ENCODE results near the gene RPS16. TPM values are rescaled to one million over a fixed set of nuclear protein-coding genes. Genes with fewer than 3 reads are reported as not detected.

Gene RPS16
- total RNA-seq, 4 donors from 2014 or later: 509 to 2,477 (median 1,257) TPM

DNA sequence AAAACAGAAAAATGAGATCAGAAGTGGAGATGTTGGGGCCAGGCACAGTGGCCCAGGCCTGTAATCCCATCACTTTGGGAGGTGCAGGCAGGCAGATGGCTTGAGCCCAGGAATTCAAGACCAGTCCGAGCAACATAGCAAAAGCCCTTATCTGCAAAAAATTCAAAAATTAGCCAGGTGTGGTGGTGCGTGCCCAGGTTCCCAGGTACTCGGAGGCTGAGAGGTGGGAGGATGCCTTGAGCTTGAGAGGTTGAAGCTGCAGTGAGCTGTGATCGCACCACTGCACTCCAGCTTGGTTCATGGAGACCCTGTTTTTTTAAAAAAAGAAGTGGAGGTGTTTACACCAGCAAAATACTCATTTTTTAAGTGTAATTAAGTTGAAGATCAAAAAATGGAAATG, 35.7 kb downstream of the RPS16 start:
- WGBS, 2 donors: 84 to 90% methylated on average over 4 of the region's 4 CpGs
- H3K36me3 ChIP-seq: peaks cover 0 to 24% (median 4%) of the 10 kb centered on the region in 3 donors
- H3K27ac ChIP-seq: peak overlapping the region; percentile 96 to 99 (median 98)
- peaks cover 52 to 81% (median 60%) of the 10 kb centered on the region in 3 donors for H3K4me1 ChIP-seq
- H3K27me3 ChIP-seq: no peaks in the 10 kb centered on the region
- TF ChIP-seq, protein P1, sequence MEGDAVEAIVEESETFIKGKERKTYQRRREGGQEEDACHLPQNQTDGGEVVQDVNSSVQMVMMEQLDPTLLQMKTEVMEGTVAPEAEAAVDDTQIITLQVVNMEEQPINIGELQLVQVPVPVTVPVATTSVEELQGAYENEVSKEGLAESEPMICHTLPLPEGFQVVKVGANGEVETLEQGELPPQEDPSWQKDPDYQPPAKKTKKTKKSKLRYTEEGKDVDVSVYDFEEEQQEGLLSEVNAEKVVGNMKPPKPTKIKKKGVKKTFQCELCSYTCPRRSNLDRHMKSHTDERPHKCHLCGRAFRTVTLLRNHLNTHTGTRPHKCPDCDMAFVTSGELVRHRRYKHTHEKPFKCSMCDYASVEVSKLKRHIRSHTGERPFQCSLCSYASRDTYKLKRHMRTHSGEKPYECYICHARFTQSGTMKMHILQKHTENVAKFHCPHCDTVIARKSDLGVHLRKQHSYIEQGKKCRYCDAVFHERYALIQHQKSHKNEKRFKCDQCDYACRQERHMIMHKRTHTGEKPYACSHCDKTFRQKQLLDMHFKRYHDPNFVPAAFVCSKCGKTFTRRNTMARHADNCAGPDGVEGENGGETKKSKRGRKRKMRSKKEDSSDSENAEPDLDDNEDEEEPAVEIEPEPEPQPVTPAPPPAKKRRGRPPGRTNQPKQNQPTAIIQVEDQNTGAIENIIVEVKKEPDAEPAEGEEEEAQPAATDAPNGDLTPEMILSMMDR (IDR thresholded peaks at IDR 0.05): no peak
- no peak for TF ChIP-seq POLR2A (IDR thresholded peaks at IDR 0.05)
- intact Hi-C loops (cut with DNase I): no loop called here
- H3K4me3 ChIP-seq: no peak overlapping the region
- H3K9me3 ChIP-seq: no peaks in the 10 kb centered on the region
- no peak for DNase-seq

DNA sequence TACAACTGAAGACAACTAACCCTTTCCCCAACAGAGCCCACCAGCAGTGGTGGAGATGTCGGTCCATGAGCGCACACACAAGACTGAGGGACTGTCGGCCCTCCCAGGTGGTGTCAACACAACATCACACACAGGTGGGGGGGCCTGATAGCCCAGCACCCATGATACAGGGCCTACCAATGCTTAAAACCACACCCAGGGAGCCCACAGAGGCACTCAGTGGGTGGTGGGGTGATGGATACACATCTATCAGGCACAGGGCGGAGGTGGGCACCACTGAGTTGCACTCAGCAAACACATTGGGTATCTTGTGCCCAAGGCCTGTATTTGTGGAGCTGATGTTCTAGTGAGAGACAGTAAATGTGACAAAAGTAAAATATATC, 36.1 kb downstream of the RPS16 start:
- no peak for TF ChIP-seq POLR2A (IDR thresholded peaks at IDR 0.05)
- TF ChIP-seq, protein P1 (IDR thresholded peaks at IDR 0.05): no peak
- no peaks in the 10 kb centered on the region for H3K27me3 ChIP-seq
- intact Hi-C loops (cut with DNase I): no loop called here
- 88 to 100% methylated on average over 2 to 4 of the region's 4 CpGs for WGBS, 2 donors
- peak overlapping the region; percentile 96 to 99 (median 98) for H3K27ac ChIP-seq
- peaks cover 0 to 28% (median 8%) of the 10 kb centered on the region in 3 donors for H3K36me3 ChIP-seq
- no peak for DNase-seq
- peaks cover 48 to 77% (median 56%) of the 10 kb centered on the region in 3 donors for H3K4me1 ChIP-seq
- no peak overlapping the region for H3K4me3 ChIP-seq
- H3K9me3 ChIP-seq: no peaks in the 10 kb centered on the region

DNA sequence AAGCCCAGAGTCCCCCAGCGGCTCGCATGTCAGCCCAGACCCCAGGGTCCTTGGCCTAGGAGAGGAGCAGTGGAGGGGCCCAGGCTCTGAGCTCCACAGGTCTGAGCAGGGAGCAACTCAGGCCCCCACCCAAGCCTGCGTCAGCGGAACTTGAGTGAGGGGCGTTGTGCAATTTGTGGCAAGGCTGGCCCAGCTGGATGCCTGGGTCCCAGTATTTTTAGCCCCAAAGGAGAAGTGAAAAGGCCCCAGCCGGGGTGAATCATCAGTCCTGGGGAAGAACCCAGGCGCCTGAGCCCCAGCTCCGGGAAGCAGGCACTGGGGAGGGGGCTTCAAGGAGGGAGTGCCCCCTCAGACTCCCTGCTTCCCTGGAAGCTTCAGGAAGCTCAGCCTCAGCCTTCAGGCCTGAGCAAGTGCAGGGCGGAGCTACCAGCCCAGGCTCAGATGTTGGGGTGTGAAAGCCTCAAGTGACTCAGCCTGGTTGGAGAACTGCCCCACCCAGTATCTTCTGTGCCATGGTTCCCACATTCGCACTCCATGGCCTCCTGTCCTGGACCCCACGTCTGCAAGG, 37.4 kb downstream of the RPS16 start:
- Histone ChIP-seq H3K36me3 (peaks cover 0 to 40% (median 13%) of the 10 kb centered on the region in 3 donors), H3K27ac (peak overlapping the region; percentile 96 to 99 (median 98)), H3K9me3 (no peaks in the 10 kb centered on the region), H3K4me3 (peak overlapping the region in 3 of 4 donors; percentile 11 to 44 (median 26)), H3K27me3 (no peaks in the 10 kb centered on the region), H3K4me1 (peaks cover 43 to 72% (median 48%) of the 10 kb centered on the region in 3 donors)
- no peak for DNase-seq
- TF ChIP-seq, protein P1 (IDR thresholded peaks at IDR 0.05): no peak
- TF ChIP-seq POLR2A (IDR thresholded peaks at IDR 0.05): peak in 1 of 4 donors; percentile 52
- WGBS, 2 donors: 7 to 30% methylated on average over 2 to 3 of the region's 11 CpGs
- intact Hi-C loops (cut with DNase I): no loop called here

DNA sequence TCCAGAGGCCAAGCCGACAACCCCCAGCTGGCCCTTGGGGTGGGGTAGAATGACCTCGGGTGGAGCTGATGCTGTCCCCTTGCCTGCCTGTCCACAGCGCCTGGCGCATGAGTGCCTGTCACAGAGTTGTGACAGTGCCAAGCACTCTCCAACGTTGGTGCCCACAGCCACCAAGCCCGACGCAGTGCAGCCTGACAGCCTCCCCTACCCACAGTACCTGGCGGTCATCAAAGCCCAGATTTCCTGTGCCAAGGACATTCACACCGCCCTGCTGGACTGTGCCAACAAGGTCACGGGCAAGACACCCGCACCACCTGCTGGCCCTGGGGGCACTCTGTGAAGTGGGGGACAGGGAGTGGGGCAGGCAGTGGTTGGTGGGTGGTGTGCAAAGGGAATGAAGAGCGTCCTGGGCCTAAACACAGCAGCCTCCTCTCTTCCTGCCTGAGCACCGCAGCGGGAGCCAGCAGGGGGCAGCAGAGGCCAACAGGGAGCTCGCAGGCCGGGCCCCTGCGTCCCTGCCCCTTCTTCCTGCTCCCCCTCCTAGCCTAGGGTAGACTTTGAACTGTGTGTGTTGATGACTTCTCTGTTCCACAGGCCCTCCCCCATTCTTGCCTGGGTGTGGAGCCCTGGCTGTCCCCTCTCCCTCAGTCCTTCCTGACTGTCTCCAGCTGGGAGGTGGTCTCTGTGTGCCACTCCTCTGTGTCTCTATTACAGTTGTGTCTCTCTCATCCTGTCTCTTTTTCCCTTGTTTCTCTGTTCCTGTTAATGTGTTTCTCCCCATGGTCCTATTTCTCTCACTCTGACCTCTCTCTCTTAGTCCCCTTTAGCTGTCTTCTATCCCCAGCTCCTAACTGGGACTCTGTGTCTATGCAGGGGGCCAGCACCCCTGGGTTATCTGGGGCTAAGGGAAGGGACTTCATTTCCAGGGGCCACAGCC, 38.1 kb downstream of the RPS16 start:
- no peaks in the 10 kb centered on the region for H3K9me3 ChIP-seq
- DNase-seq: no peak
- peaks cover 41 to 69% (median 43%) of the 10 kb centered on the region in 3 donors for H3K4me1 ChIP-seq
- peak overlapping the region; percentile 96 to 99 (median 98) for H3K27ac ChIP-seq
- H3K36me3 ChIP-seq: peaks cover 0 to 47% (median 13%) of the 10 kb centered on the region in 3 donors
- H3K4me3 ChIP-seq: peak overlapping the region in 3 of 4 donors; percentile 11 to 44 (median 26)
- intact Hi-C loops (cut with DNase I): no loop called here
- TF ChIP-seq, protein P1 (IDR thresholded peaks at IDR 0.05): peak; percentile 97 to 99 (median 98)
- TF ChIP-seq POLR2A (IDR thresholded peaks at IDR 0.05): no peak
- no peaks in the 10 kb centered on the region for H3K27me3 ChIP-seq
- WGBS, 2 donors: 0% methylated on average over 5 of the region's 17 CpGs
